Mesendoderm (in vitro differentiated cells): ENCODE measurements around the gene DNAJC25.

ENCODE experiments used
- DNase-seq: peaks from one replicate; pipeline ENCODE4 v3.0.0; 2013
- H2AK5ac ChIP-seq: 2 replicates; pipeline ENCODE4 v1.6.1; 2013; ENCODE audit warnings: low read length, inconsistent platforms
- H2BK120ac ChIP-seq: 2 replicates; pipeline ENCODE4 v1.6.1; 2013; ENCODE audit warnings: low read depth, mild to moderate bottlenecking, low read length, moderate library complexity, mixed read lengths
- H2BK15ac ChIP-seq: replicated peaks from 2 replicates; pipeline ENCODE4 v1.6.1; 2013; ENCODE audit warnings: low read depth, mild to moderate bottlenecking, moderate library complexity
- H2BK5ac ChIP-seq: 2 replicates; pipeline ENCODE4 v1.6.1; 2013; ENCODE audit warnings: low read length, inconsistent platforms
- H3K18ac ChIP-seq: 2 replicates; pipeline ENCODE4 v1.6.1; 2013; ENCODE audit warnings: mild to moderate bottlenecking, low read length, mixed read lengths
- H3K23ac ChIP-seq: one replicate; pipeline ENCODE4 v1.6.1; 2013; ENCODE audit warnings: low read length
- H3K27ac ChIP-seq: 2 replicates; pipeline ENCODE4 v1.5.1; 2013; ENCODE audit warnings: low read depth, mild to moderate bottlenecking, inconsistent platforms, low read length, moderate library complexity
- H3K27me3 ChIP-seq: 2 replicates; pipeline ENCODE4 v1.6.1; 2013; ENCODE audit warnings: low read length, control low read depth, mild to moderate bottlenecking, inconsistent platforms; ENCODE audit not compliant: insufficient read depth, poor library complexity
- H3K36me3 ChIP-seq: 2 replicates; pipeline ENCODE4 v1.6.1; 2013; ENCODE audit warnings: low read length, inconsistent platforms; ENCODE audit not compliant: control insufficient read depth, insufficient read depth
- H3K4ac ChIP-seq: one replicate; pipeline ENCODE4 v1.6.1; 2013; ENCODE audit warnings: low read depth, mild to moderate bottlenecking, low read length, moderate library complexity
- H3K4me1 ChIP-seq: 2 replicates; pipeline ENCODE4 v1.6.1; 2013; ENCODE audit warnings: low read depth, low read length, inconsistent platforms; ENCODE audit not compliant: control insufficient read depth
- H3K4me2 ChIP-seq: 2 replicates; pipeline ENCODE4 v1.6.1; 2013; ENCODE audit warnings: low read length
- H3K4me3 ChIP-seq: 2 replicates; pipeline ENCODE4 v1.5.1; 2013; ENCODE audit warnings: mild to moderate bottlenecking, low read length
- H3K56ac ChIP-seq: one replicate; pipeline ENCODE4 v1.6.1; 2013; ENCODE audit warnings: low read length
- H3K79me1 ChIP-seq: 2 replicates; pipeline ENCODE4 v1.6.1; 2013; ENCODE audit warnings: low read length, inconsistent platforms
- H3K79me2 ChIP-seq: 2 replicates; pipeline ENCODE4 v1.6.1; 2013; ENCODE audit warnings: mild to moderate bottlenecking, low read length; ENCODE audit not compliant: control insufficient read depth, insufficient read depth
- H3K9ac ChIP-seq: 2 replicates; pipeline ENCODE4 v1.6.1; 2013; ENCODE audit warnings: low read length, inconsistent platforms
- H4K5ac ChIP-seq: one replicate; pipeline ENCODE4 v1.6.1; 2013; ENCODE audit warnings: low read length
- H4K8ac ChIP-seq: one replicate; pipeline ENCODE4 v1.6.1; 2013; ENCODE audit warnings: low read depth, mild to moderate bottlenecking, control low read depth, low read length, moderate library complexity
- WGBS: extraction: QIAGEN DNeasy Blood & Tissue Kit; methylation state at CpG from one replicate; pipeline ENCODE4 v1.1.7; 2013; ENCODE audit warnings: low lambda C conversion rate, missing lambda C conversion rate; ENCODE audit not compliant: insufficient coverage; ENCODE audit errors: extremely low coverage; 5-methylcytosine and 5-hydroxymethylcytosine counted together

DNAJC25 gene

DNA sequence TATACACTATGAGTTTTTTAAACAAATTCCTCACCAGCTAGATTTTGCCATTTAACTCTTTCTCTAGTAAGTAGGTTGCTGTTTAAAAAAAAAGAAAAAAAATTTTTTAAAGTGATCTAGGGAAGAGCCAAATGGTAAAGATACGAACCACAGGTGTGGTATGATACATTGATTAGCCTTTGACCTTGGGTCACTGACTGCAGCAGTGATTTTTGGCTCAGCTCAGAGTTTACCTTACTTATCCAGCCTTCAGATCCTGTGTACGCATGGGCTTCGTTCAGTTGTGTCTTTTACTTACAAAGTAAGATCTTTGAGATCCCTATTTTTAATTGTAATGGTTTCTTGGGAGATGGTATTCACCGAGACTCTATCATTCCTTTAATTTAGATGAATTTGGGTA lies 17.9 kb downstream of the DNAJC25 start:
- Histone ChIP-seq H3K79me2 (no peaks in the 10 kb centered on the region), H2AK5ac (no peak overlapping the region), H2BK5ac (no peak overlapping the region), H3K79me1 (no peaks in the 10 kb centered on the region), H3K36me3 (peaks cover 2% of the 10 kb centered on the region), H4K5ac (no peak overlapping the region), H3K4ac (no peak overlapping the region), H3K23ac (no peak overlapping the region), H3K18ac (no peak overlapping the region), H3K27ac (no peak overlapping the region), H3K27me3 (no peaks in the 10 kb centered on the region), H2BK15ac (no peak overlapping the region), H3K4me1 (no peaks in the 10 kb centered on the region), H3K4me2 (no peak overlapping the region), H3K4me3 (no peak overlapping the region), H3K56ac (no peak overlapping the region), H3K9ac (no peak overlapping the region), H2BK120ac (no peak overlapping the region), H4K8ac (no peak overlapping the region)
- whole genome bisulfite sequencing, result no CpG with 5 or more reads among the region's 4 CpGs
- no peak for DNase-seq

DNA sequence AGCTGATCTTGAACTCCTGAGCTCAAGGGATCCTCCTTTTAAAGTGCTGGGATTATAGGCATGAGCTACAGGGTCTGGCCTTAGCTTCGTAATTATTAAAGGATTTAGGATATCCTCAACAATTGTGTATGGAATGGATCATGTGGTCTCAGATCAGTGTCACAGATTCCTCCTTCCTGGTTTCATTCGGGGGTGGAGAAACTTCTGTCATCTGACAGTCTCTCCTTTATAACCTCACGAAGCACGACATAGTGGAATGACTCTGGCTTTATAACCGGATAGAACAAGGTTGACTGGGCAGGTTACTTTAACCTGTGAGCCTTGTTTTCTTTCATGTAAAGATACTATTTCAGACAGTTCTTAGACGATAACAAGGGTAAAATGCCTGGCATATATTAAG lies 25.9 kb downstream of the DNAJC25 start:
- WGBS, result no CpG with 5 or more reads among the region's 6 CpGs
- Histone ChIP-seq H3K9ac (no peak overlapping the region), H3K36me3 (peaks cover 1% of the 10 kb centered on the region)

DNA sequence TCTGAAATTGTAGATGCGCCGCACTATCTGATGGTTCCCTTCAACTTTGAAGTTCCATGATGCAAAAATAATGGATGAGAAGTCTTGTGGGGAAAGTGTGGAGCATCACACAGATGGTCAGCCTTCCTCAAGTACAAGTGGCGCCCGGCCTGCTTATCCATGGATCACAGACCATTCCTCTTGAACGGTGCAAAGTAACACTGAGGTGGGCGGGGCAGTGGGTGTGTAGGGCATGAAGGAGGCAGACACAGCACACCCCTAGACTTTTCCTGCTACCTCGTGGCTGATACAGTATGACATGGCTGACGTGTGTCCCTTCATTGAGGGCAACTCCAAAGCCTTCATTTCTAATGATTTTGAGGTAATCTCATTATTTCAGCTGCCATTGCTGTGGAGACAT lies 27.8 kb downstream of the DNAJC25 start:
- Histone ChIP-seq H3K9ac (no peak overlapping the region), H3K4me2 (no peak overlapping the region), H3K23ac (no peak overlapping the region), H4K5ac (no peak overlapping the region), H3K27ac (no peak overlapping the region), H3K36me3 (peaks cover 1% of the 10 kb centered on the region), H3K79me1 (no peaks in the 10 kb centered on the region), H4K8ac (no peak overlapping the region), H3K4me3 (no peak overlapping the region), H2BK15ac (no peak overlapping the region), H3K79me2 (peaks cover 4% of the 10 kb centered on the region), H3K56ac (no peak overlapping the region), H3K18ac (no peak overlapping the region), H2BK120ac (no peak overlapping the region), H2BK5ac (no peak overlapping the region), H3K4ac (no peak overlapping the region), H3K27me3 (no peaks in the 10 kb centered on the region), H2AK5ac (no peak overlapping the region), H3K4me1 (peaks cover 5% of the 10 kb centered on the region)
- no peak for DNase-seq
- WGBS, result no CpG with 5 or more reads among the region's 8 CpGs

More for the DNA sequence above, 25.9 kb downstream of the DNAJC25 start:
- no peaks in the 10 kb centered on the region for H3K79me1 ChIP-seq
- peaks cover 1% of the 10 kb centered on the region for H3K79me2 ChIP-seq
- H3K4ac ChIP-seq, result no peak overlapping the region
- no peak overlapping the region for H4K8ac ChIP-seq
- no peak overlapping the region for H3K18ac ChIP-seq
- no peak overlapping the region for H2BK120ac ChIP-seq
- no peaks in the 10 kb centered on the region for H3K27me3 ChIP-seq
- no peak overlapping the region for H3K4me3 ChIP-seq
- no peak overlapping the region for H2AK5ac ChIP-seq
- no peak overlapping the region for H2BK15ac ChIP-seq
- H3K4me1 ChIP-seq, result no peaks in the 10 kb centered on the region
- no peak overlapping the region for H4K5ac ChIP-seq
- peak; percentile 30 for DNase-seq
- H2BK5ac ChIP-seq, result no peak overlapping the region
- H3K56ac ChIP-seq, result no peak overlapping the region
- H3K4me2 ChIP-seq, result no peak overlapping the region
- no peak overlapping the region for H3K27ac ChIP-seq
- H3K23ac ChIP-seq, result no peak overlapping the region

- no peak overlapping the region for H3K4ac ChIP-seq
- H4K8ac ChIP-seq, result no peak overlapping the region
- no peak overlapping the region for H3K18ac ChIP-seq
- no peak overlapping the region for H3K56ac ChIP-seq
- H2BK5ac ChIP-seq, result no peak overlapping the region
- H3K4me3 ChIP-seq, result no peak overlapping the region
- no peak overlapping the region for H2BK120ac ChIP-seq
- H3K27me3 ChIP-seq, result no peaks in the 10 kb centered on the region
- no peaks in the 10 kb centered on the region for H3K36me3 ChIP-seq
- peaks cover 5% of the 10 kb centered on the region for H3K4me1 ChIP-seq
- DNase-seq, result no peak
- no peak overlapping the region for H4K5ac ChIP-seq
- H3K27ac ChIP-seq, result no peak overlapping the region
- no peak overlapping the region for H2AK5ac ChIP-seq
- no CpG with 5 or more reads among the region's 3 CpGs for WGBS
- H3K4me2 ChIP-seq, result no peak overlapping the region
- H3K9ac ChIP-seq, result no peak overlapping the region
- H3K23ac ChIP-seq, result no peak overlapping the region
- H3K79me2 ChIP-seq, result peaks cover 11% of the 10 kb centered on the region
- H3K79me1 ChIP-seq, result peaks cover 6% of the 10 kb centered on the region
- H2BK15ac ChIP-seq, result no peak overlapping the region
These were observed 28.6 kb downstream of the DNAJC25 start for GRCh38 chr9:111659691-111660090.

DNA sequence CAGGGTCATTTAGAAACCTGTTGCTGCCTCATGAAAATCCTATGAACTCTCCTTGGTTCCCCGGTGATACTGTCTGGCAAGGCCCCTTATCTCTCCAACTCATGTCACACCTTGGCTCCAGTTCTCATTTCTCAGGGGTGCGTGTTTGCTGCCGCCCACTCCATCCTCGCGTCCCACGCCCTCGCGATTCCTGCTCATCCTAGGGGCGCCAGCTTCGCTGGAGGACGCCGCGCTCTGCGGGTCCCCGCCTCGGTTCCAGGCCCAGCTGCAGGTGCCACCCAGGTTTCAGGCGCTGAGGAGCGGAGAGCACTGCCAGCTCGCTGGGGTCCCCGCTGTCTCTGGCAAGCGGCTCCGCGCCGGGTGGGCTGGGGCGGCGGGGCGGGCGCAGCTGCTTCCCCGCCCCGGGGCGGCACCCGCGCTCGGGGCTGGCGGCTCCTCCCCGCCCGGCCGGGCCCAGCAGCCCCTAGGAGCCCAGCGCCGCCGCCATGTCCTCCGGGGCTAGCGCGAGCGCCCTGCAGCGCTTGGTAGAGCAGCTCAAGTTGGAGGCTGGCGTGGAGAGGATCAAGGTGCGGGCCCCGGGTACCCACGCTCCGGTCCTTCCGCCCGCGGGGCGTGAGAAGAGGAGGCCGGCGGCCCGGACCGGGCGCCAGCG lies 30.1 kb downstream of the DNAJC25 start, which contains the start of gene GNG10:
Gene GNG10 (plus strand): TSS at position 456 of the 652 bp plus-strand sequence. CDS start 30 bp downstream, at position 486.
- H3K4me1 ChIP-seq, result peaks cover 5% of the 10 kb centered on the region
- peak; percentile 85 for DNase-seq
- H3K27me3 ChIP-seq, result no peaks in the 10 kb centered on the region
- H3K56ac ChIP-seq, result peak within 1 kb of the TSS; percentile 91
- H3K18ac ChIP-seq, result peak within 1 kb of the TSS; percentile 92
- H3K36me3 ChIP-seq, result no peaks in the 10 kb centered on the region
- H3K79me2 ChIP-seq, result peaks cover 15% of the 10 kb centered on the region
- H3K23ac ChIP-seq, result peak within 1 kb of the TSS; percentile 60
- H3K4me2 ChIP-seq, result peak within 1 kb of the TSS; percentile 83
- H2BK120ac ChIP-seq, result no peak within 1 kb of the TSS
- peak within 1 kb of the TSS; percentile 66 for H3K4me3 ChIP-seq
- no peak within 1 kb of the TSS for H2AK5ac ChIP-seq
- WGBS, result no CpG with 5 or more reads among the region's 61 CpGs
- peak within 1 kb of the TSS; percentile 70 for H3K27ac ChIP-seq
- peak within 1 kb of the TSS; percentile 78 for H3K9ac ChIP-seq
- peak within 1 kb of the TSS; percentile 66 for H3K4ac ChIP-seq
- peaks cover 10% of the 10 kb centered on the region for H3K79me1 ChIP-seq
- no peak within 1 kb of the TSS for H4K8ac ChIP-seq
- peak within 1 kb of the TSS; percentile 53 for H2BK5ac ChIP-seq
- no peak within 1 kb of the TSS for H4K5ac ChIP-seq
- H2BK15ac ChIP-seq, result no peak within 1 kb of the TSS
